ENCODE data around the gene CCDC117. TPM values are rescaled to one million over a fixed set of nuclear protein-coding genes. Genes with fewer than 3 reads are reported as not detected.

The CCDC117 gene
- total RNA-seq, 1 donor from 2014 or later, result 10.1 TPM

GRCh38 chr22:28791124-28791523 is 18.6 kb downstream of the CCDC117 start:
- Histone ChIP-seq H3K9me3 (replicated peaks) (no peaks in the 10 kb centered on the region), H3K27me3 (ENCODE audit: low read depth) (no peaks in the 10 kb centered on the region), H3K27ac (replicated peaks) (no peak overlapping the region), H3K36me3 (peaks cover 62% of the 10 kb centered on the region), H3K4me3 (no peak overlapping the region), H3K4me1 (peaks cover 48% of the 10 kb centered on the region)
- no peak for DNase-seq
- intact Hi-C loops (cut with micrococcal nuclease), result no loop called here
- TF ChIP-seq CTCF (IDR thresholded peaks at IDR 0.05; ENCODE audit: borderline replicate concordance), result no peak

- TF ChIP-seq CTCF (IDR thresholded peaks at IDR 0.05; ENCODE audit: borderline replicate concordance), result no peak
- Histone ChIP-seq H3K4me3 (no peak overlapping the region), H3K4me1 (peaks cover 56% of the 10 kb centered on the region), H3K27ac (replicated peaks) (no peak overlapping the region), H3K9me3 (replicated peaks) (no peaks in the 10 kb centered on the region), H3K27me3 (ENCODE audit: low read depth) (no peaks in the 10 kb centered on the region), H3K36me3 (peaks cover 62% of the 10 kb centered on the region)
- intact Hi-C loops (cut with micrococcal nuclease), result no loop called here
- no peak for DNase-seq
These were observed 19.5 kb downstream of the CCDC117 start for GRCh38 chr22:28791841-28792490.

GRCh38 chr22:28792491-28793383 is 20.2 kb downstream of the CCDC117 start:
- no peak for DNase-seq
- H3K27me3 ChIP-seq (ENCODE audit: low read depth), result no peaks in the 10 kb centered on the region
- peaks cover 60% of the 10 kb centered on the region for H3K36me3 ChIP-seq
- H3K27ac ChIP-seq (replicated peaks), result no peak overlapping the region
- intact Hi-C loops (cut with micrococcal nuclease), result no loop called here
- no peak for TF ChIP-seq CTCF (IDR thresholded peaks at IDR 0.05; ENCODE audit: borderline replicate concordance)
- peaks cover 64% of the 10 kb centered on the region for H3K4me1 ChIP-seq
- no peaks in the 10 kb centered on the region for H3K9me3 ChIP-seq (replicated peaks)
- no peak overlapping the region for H3K4me3 ChIP-seq

- Histone ChIP-seq H3K4me1 (peaks cover 67% of the 10 kb centered on the region), H3K9me3 (replicated peaks) (no peaks in the 10 kb centered on the region), H3K4me3 (no peak overlapping the region), H3K36me3 (peaks cover 63% of the 10 kb centered on the region), H3K27ac (replicated peaks) (no peak overlapping the region), H3K27me3 (ENCODE audit: low read depth) (no peaks in the 10 kb centered on the region)
- intact Hi-C loops (cut with micrococcal nuclease), result no loop called here
- no peak for TF ChIP-seq CTCF (IDR thresholded peaks at IDR 0.05; ENCODE audit: borderline replicate concordance)
- DNase-seq, result no peak
These were observed 21.6 kb downstream of the CCDC117 start for GRCh38 chr22:28793976-28794584.

GRCh38 chr22:28795071-28795693 is 22.7 kb downstream of the CCDC117 start:
- intact Hi-C loops (cut with micrococcal nuclease), result no loop called here
- no peaks in the 10 kb centered on the region for H3K9me3 ChIP-seq (replicated peaks)
- no peak overlapping the region for H3K4me3 ChIP-seq
- no peaks in the 10 kb centered on the region for H3K27me3 ChIP-seq (ENCODE audit: low read depth)
- H3K27ac ChIP-seq (replicated peaks), result peak overlapping the region; percentile 25
- peaks cover 63% of the 10 kb centered on the region for H3K36me3 ChIP-seq
- H3K4me1 ChIP-seq, result peaks cover 78% of the 10 kb centered on the region
- no peak for TF ChIP-seq CTCF (IDR thresholded peaks at IDR 0.05; ENCODE audit: borderline replicate concordance)
- DNase-seq, result no peak
